B cell (primary cell): ENCODE measurements around the gene DRICH1. TPM values are rescaled to one million over a fixed set of nuclear protein-coding genes. Genes with fewer than 3 reads are reported as not detected.

Source experiments
- ATAC-seq: fragments of 200-7000 bp; cut with Tn5 transposase; one replicate; pipeline ENCODE4 v1.10.0; 2021; ENCODE audit warnings: low read depth, mild to moderate bottlenecking, moderate number of reproducible peaks, moderate library complexity
- CTCF ChIA-PET: fragments of 350-600 bp; sonication (Branson Sonifier 250); formaldehyde crosslinking; loops from one replicate; lab custom pipeline; 2021; ENCODE audit warnings: antibody characterized with exemption, inconsistent platforms; lab: Charles Lee
- POLR2A ChIA-PET: fragments of 350-600 bp; sonication (Branson Sonifier 250); formaldehyde crosslinking; loops from one replicate; lab custom pipeline; 2021; ENCODE audit warnings: antibody characterized with exemption; lab: Charles Lee
- DNase-seq: peaks from one replicate; pipeline ENCODE4 v3.0.0; 2013
- H2AFZ ChIP-seq: 2 replicates; pipeline ENCODE4 v1.6.1; 2012; ENCODE audit warnings: mild to moderate bottlenecking, low read depth, low read length; ENCODE audit not compliant: insufficient read depth, poor library complexity, severe bottlenecking
- H3K27ac ChIP-seq, 2 donors: 1 replicate in 1 of 2; 2 replicates in 1 of 2; pipeline ENCODE4 v1.5.1; 2012 to 2013; ENCODE audit warnings: low read length in 2 of 2, mild to moderate bottlenecking in 2 of 2, moderate library complexity in 1 of 2
- H3K27me3 ChIP-seq, 4 experiments: fragments of 200-600 bp in 1 of 4; sonication (generic) in 1 of 4; replicated peaks in 1 of 4; 1 replicate in 2 of 4; 2 replicates in 2 of 4; pipeline versions ENCODE4 v1.6.1 to v1.7.0; 2013 to 2016; ENCODE audit warnings: low read length in 3 of 4, mild to moderate bottlenecking in 2 of 4, mixed read lengths in 1 of 4, moderate library complexity in 1 of 4; ENCODE audit not compliant: insufficient read depth in 4 of 4, control insufficient read depth in 3 of 4; ENCODE audit errors: control extremely low read depth in 1 of 4
- H3K36me3 ChIP-seq, 2 experiments: replicated peaks in 1 of 2; 1 replicate in 1 of 2; 2 replicates in 1 of 2; pipeline versions ENCODE4 v1.6.1 to v1.7.1; 2013; ENCODE audit warnings: low read length in 1 of 2; ENCODE audit not compliant: insufficient read depth in 2 of 2, control insufficient read depth in 1 of 2; ENCODE audit errors: control extremely low read depth in 1 of 2, extremely low read depth in 1 of 2
- H3K4me1 ChIP-seq, 2 donors: fragments of 200-600 bp in 1 of 2; sonication (generic) in 1 of 2; 1 replicate in 1 of 2; 2 replicates in 1 of 2; pipeline versions ENCODE4 v1.5.1 to v1.6.1; 2013 to 2017; ENCODE audit warnings: low read length in 2 of 2; ENCODE audit not compliant: control insufficient read depth in 2 of 2, insufficient read depth in 2 of 2
- H3K4me2 ChIP-seq: replicated peaks from 2 replicates; pipeline ENCODE3; 2012; ENCODE audit warnings: mild to moderate bottlenecking, low read depth, low read length; ENCODE audit not compliant: poor library complexity, severe bottlenecking
- H3K4me3 ChIP-seq, 5 experiments: fragments of 200-600 bp in 1 of 5; sonication (generic) in 1 of 5; 1 replicate in 3 of 5; 2 replicates in 2 of 5; pipeline versions ENCODE4 v1.5.1 to v1.7.0; 2011 to 2016; ENCODE audit warnings: low read length in 4 of 5, mild to moderate bottlenecking in 4 of 5, low read depth in 2 of 5, control low read depth in 1 of 5, moderate library complexity in 1 of 5; ENCODE audit not compliant: insufficient read depth in 1 of 5; ENCODE audit errors: control extremely low read depth in 1 of 5, extremely low read depth in 1 of 5
- H3K79me2 ChIP-seq: fragments of 200-600 bp; sonication (generic); one replicate; pipeline ENCODE4 v1.6.0; 2016; ENCODE audit warnings: low read length; ENCODE audit not compliant: control insufficient read depth, insufficient read depth
- H3K9ac ChIP-seq: fragments of 200-600 bp; sonication (generic); 2 replicates; pipeline ENCODE4 v1.6.1; 2017; ENCODE audit warnings: mild to moderate bottlenecking, low read length, moderate library complexity
- H3K9me3 ChIP-seq, 3 donors: one replicate each; pipeline versions ENCODE4 v1.6.1 to v1.7.1; 2013; ENCODE audit warnings: low read length in 2 of 3; ENCODE audit not compliant: control insufficient read depth in 2 of 3, insufficient read depth in 1 of 3; ENCODE audit errors: control extremely low read depth in 1 of 3
- H4K20me1 ChIP-seq: 2 replicates; pipeline ENCODE4 v1.6.0; 2012; ENCODE audit warnings: mild to moderate bottlenecking, low read length; ENCODE audit not compliant: insufficient read depth, control insufficient read depth, poor library complexity, severe bottlenecking
- H3K27ac Mint-ChIP-seq: one replicate; pipeline ENCODE4 v1.8.0; 2021; ENCODE audit warnings: mixed read lengths
- H3K27me3 Mint-ChIP-seq: one replicate; pipeline ENCODE4 v1.8.0; 2021; ENCODE audit warnings: mixed read lengths
- H3K4me1 Mint-ChIP-seq: one replicate; pipeline ENCODE4 v1.8.0; 2021; ENCODE audit warnings: mixed read lengths
- H3K4me3 Mint-ChIP-seq: one replicate; pipeline ENCODE4 v1.8.0; 2021; ENCODE audit warnings: mixed read lengths
- H3K9me3 Mint-ChIP-seq: one replicate; pipeline ENCODE4 v1.8.0; 2022; ENCODE audit warnings: mixed read lengths; ENCODE audit not compliant: insufficient read depth
- CTCF ChIP-seq: fragments of 200-600 bp; IDR thresholded peaks from one replicate; pipeline ENCODE4 v1.8.0; 2022; ENCODE audit warnings: antibody characterized with exemption, mild to moderate bottlenecking
- EZH2 ChIP-seq: IDR thresholded peaks from 2 replicates; pipeline ENCODE4 v1.6.1; 2012; ENCODE audit warnings: borderline replicate concordance, low read depth, mild to moderate bottlenecking, moderate library complexity, low read length; ENCODE audit not compliant: insufficient read depth, poor library complexity, severe bottlenecking
- WGBS: methylation state at CpG from one replicate; pipeline ENCODE4 v1.1.5; 2013; ENCODE audit warnings: missing lambda C conversion rate; ENCODE audit not compliant: insufficient coverage; 5-methylcytosine and 5-hydroxymethylcytosine counted together
- intact Hi-C: fragments of 100-400 bp; cut with micrococcal nuclease; formaldehyde crosslinking; loops from one replicate; pipeline ENCODE4 v1.10.0; 2022
- polyA plus RNA-seq: library from polyadenylated mRNA; depleted of rRNA; stranded (reverse); fragments of >200 nt; gene quantifications from 2 replicates; pipeline ENCODE4 v1.2.3, GENCODE V29; 2012
- total RNA-seq, 2 donors: library from RNA; stranded (reverse); fragments of 120-200 nt in 1 of 2; gene quantifications; 1 replicate in 1 of 2; 2 replicates in 1 of 2; pipeline versions ENCODE4 v1.2.3 to v1.2.4, GENCODE V29; 2013 to 2022

The DRICH1 gene
- total and polyA plus RNA-seq, 2 donors (not counting 1 experiment from before 2014, with no cell fraction given): 0.37 to 1.5 TPM

- H3K9ac ChIP-seq: peak overlapping the region; percentile 66
- POLR2A ChIA-PET: interaction anchor here (0.6 kb wide), 1 partner anchor 329 kb away, joined by 6 read pairs; no protein-coding TSS in a partner anchor
Observed at GRCh38 chr22:23565305-23565914, 66.7 kb downstream of the DRICH1 start.

More at GRCh38 chr22:23565305-23565914, 66.7 kb downstream of the DRICH1 start:
- no peak overlapping the region for H3K27ac ChIP-seq
- 1% methylated on average over 11 of the region's 11 CpGs for WGBS
- peak overlapping the region; percentile 87 for H3K4me2 ChIP-seq
- DNase-seq (peak; percentile 40), ATAC-seq (no peak)
- TF ChIP-seq EZH2: no peak
- TF ChIP-seq CTCF: no peak
- peaks cover 0 to 11% (median 0%) of the 10 kb centered on the region in 3 donors for H3K9me3 ChIP-seq
- peak overlapping the region; percentile 32 for H3K27ac Mint-ChIP-seq
- peaks cover 0 to 36% (median 13%) of the 10 kb centered on the region in 4 experiments for H3K27me3 ChIP-seq
- H4K20me1 ChIP-seq: no peaks in the 10 kb centered on the region
- no peaks in the 10 kb centered on the region for H3K79me2 ChIP-seq
- peaks cover 34% of the 10 kb centered on the region for H3K27me3 Mint-ChIP-seq
- H3K9me3 Mint-ChIP-seq: no peaks in the 10 kb centered on the region
- intact Hi-C loops: no loop called here
- no peaks in the 10 kb centered on the region for H3K36me3 ChIP-seq
- H3K4me3 Mint-ChIP-seq: peak overlapping the region; percentile 91
- H3K4me1 ChIP-seq: peaks cover 8 to 10% of the 10 kb centered on the region in 2 donors
- peak overlapping the region in 4 of 5 experiments; percentile 40 to 65 (median 56) for H3K4me3 ChIP-seq
- H3K4me1 Mint-ChIP-seq: peaks cover 7% of the 10 kb centered on the region
- CTCF ChIA-PET: interaction anchor here (0.6 kb wide), 1 partner anchor 30 kb away, joined by 3 read pairs; no protein-coding TSS in a partner anchor
- H2AFZ ChIP-seq: peak overlapping the region; percentile 71
